GM21390 (cell line): Measurements from ENCODE around the gene WNT5B.

Experiments used
- ATAC-seq: cut with Tn5 transposase; IDR thresholded peaks from one replicate; pipeline ENCODE4 v1.9.1; 2021; ENCODE audit not compliant: unreplicated experiment

The WNT5B gene

DNA sequence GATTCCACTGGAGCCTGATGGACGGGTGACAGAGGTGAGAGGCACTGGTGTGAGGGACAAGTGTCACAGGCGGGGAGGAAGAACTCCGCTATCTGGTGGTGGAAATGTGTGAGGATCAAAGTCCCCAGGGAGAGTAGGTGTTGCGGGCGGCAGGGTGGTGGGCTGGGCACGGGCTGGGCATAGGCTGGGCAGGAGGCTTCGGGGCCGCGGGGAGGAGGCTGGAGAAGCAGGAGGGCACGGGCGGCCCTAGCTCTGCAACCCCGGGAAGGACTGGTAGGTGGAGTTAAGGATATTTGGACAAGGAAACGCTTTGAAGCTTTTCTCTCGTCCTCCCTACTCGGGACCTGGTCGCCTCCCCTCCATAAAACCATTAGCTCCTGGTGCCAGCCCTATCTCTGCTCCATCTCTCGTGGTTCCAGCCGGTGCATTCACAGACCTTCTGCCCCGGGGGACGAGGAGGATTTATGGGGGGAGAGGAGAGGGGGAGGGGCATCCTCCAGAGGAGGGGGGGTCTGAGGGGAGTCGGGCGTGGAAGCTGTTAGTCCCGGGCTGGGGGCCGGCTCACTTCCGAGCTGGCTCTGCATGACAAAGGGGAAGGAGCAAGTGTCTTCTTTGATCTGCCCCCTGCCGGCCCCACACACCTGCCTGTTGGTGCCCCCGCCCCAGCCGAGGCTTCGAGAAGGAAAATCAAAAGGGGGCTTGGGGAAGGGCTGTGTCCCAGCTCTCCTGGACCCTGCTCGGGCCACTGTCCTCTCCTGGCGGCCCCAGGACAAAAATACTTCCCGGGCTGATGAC, 504 bp downstream of the WNT5B start:
- no peak for ATAC-seq

DNA sequence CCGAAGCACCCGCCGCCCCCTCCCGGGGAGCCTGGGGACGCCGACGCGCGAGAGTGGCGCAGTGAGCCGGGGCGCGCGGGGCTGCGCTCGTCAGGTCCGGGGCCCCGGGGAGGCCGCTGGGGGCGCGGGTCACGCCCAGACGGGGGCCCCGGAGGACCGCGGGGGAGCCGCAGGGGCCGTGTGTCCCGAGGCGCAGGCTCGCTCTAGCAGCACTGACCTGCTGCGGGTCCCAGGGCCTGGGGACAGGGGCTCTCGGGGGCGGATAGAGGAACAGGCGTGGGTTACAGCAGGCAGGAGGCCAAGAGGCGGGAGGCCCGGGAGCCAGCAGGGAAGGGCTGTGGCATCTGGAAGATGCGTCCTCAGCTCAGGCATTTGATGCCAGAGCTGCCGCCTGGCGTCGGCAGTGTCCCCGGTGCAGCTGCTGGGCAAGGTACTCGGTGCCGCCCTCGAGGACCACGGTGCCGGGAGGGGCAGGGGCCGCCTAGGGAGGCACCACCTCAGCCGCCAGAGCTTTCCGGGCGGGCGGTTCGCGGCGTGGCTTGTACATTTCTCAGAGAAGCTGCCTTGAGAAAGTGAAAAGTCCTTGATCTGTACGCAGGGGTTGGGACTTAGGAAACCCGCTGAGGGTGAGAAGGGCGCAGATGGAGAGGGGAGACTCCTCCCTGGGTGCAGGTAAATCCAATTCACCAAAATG, 1.2 kb downstream of the WNT5B start:
- no peak for ATAC-seq

DNA sequence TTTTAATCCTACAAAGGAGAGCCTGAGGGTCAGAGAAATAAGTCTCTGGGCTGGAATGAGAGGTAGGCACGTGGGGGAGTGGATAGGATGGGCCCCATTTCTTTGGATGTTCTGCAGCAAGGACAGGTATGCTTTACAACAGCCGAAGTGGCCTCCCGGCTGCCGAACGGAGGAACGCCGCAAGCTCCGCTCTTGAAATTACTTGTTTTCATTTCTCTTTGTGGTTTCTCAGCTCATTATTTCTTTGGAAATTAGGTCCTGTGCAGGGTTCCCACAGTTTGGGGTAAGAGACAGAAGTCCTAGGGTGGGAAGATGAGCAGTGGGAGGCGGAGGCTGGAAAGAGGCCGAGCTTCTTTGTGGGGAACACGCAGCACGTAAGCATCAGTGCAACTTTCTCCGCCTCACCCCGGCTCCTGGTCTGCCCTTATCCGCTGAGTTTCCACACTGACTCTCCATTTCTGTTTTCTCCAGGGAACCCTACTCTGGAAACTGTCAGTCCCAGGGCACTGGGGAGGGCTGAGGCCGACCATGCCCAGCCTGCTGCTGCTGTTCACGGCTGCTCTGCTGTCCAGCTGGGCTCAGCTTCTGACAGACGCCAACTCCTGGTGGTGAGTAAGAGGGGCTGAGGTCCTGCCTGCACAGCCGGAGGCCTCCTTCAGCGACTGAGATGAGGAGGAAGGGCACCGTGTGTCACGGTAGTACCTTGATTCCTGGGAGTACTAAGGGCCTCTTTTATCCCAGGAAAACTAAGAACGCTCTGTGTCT, 2.0 kb downstream of the WNT5B start:
- ATAC-seq: no peak

DNA sequence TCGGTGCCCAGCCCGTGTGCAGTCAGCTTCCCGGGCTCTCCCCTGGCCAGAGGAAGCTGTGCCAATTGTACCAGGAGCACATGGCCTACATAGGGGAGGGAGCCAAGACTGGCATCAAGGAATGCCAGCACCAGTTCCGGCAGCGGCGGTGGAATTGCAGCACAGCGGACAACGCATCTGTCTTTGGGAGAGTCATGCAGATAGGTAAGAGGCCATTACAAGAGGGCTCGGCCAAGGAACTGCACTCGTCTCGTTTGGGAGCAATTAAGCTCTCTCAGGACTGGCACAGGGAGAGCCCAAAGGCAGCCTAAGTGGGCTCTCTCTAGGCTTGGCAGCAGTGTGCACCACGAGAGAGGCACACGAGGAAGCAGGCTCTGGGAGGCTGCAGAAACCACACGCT, 3.7 kb downstream of the WNT5B start:
- ATAC-seq: no peak

DNA sequence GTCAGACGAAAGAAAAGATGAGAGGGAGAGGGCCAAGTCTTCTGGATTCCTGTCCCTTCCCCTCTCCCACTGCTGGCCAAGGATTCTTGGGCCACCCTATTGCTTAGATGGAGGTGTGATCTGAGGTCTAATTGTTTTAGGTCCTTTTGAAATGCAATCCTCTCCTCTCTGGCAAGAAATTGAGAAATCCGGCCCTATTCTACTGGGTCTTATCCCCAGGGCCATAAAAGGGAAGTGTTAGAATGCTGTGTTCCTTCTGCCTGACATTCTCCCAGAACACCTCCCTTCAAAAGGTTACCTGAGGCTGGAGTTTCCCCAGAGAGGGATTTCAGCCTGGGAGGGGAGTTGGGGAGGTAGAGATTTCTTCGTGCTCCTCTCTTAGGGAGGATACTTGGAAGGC, 4.4 kb downstream of the WNT5B start:
- no peak for ATAC-seq

DNA sequence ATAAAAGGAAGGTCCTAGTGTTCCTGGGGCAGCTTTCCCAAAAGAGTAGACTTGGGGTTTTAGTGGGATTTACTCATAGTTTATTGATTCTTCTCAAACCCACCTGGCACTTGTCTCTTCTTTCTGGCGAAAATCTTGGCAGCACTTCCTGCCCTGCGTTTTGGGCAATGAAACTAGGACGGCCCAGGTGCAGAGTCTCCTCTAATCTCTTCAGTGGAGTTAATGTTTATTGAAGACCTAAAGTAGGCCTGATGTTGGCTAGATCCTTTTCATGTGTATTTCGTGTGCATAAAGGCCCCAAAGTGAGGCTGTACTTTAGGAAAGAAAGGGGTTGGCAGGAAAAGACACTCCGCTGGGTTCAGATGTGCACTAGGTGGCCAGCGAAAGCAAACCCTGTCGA, 5.1 kb downstream of the WNT5B start:
- ATAC-seq: no peak

DNA sequence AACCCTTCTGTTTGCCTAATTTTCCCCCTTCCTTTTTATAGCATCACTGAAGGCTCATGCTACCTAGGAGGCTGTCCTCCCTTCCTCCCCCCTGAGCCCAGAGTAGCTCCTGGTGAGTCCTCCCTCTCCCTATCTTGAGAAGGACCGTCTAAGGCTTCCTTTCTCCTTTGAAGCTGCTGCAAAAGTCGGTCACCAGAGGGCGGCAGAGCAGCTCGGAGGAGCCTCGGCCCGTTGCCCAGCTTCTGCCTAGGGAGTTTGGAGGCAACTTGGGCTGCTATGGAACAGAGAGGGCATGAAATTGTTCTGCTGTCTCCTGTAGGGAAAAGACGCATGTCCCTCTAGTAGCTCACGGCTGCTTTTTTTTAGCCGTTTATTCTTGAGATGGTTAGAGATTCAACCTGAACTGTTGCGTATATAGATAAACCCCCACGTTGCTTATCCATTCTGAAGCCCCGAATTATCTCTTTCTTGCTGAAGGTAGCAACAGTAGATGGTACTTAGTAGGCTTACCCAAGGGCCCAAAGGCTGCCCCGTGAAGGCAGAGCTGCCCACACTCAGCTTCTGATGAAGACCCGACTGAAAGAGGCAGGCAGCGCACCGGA, 5.7 kb downstream of the WNT5B start:
- ATAC-seq: no peak

DNA sequence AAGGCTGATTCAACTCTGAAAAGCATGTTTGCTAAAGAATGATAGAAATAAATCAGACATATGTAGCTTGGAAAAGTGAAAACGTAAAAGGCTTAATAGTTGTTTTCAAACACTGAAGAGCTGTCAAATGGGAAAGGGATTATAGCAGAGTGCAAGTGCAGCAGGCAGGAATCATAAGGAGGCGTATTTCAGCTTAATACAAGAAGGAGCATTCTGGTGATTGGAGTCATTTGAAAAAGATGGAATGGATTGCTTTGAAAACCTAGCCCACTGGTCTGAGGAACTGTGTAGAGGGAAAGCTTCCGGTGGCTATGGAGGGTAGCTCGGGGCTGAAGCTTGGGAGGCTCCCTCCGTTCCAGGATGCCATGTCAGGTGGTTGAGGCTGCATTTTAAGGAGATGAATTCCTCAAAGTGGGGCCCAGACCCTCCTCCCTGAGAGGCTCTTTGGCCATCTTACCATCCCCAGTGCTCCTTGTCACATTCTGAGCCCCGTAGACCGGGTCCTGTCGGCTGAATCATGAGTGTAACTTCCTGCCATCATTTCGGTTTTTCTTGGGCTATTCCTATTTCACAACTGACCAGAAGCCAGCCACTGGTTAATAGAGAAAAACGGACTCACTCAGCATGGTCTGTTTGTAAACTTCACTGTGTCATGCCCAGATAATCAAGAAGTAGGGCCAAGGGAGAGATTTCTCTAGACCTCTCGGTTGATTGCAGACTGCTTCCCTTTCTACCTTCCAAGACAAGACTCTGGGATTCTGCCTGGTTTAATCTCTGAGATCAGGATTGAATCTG, 6.5 kb downstream of the WNT5B start:
- ATAC-seq: no peak

DNA sequence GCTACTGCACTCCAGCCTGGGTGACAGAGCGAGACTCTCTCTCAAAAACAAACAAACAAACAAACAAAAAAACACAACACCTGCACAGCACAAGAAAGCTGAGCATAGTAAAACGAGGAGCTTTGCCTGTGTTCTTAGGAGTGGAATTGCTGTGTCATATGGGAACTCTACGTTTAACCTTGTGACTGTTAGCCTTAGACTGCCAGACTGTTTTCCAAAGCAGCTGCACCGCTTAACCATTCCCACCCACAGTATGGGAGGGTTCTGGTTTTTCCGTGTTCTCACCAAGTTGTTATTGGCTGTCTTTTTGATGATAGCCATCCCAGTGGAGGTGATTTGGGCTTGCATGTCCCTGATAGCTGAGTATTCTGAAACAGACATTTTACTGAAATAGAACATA, 9.2 kb downstream of the WNT5B start:
- no peak for ATAC-seq

DNA sequence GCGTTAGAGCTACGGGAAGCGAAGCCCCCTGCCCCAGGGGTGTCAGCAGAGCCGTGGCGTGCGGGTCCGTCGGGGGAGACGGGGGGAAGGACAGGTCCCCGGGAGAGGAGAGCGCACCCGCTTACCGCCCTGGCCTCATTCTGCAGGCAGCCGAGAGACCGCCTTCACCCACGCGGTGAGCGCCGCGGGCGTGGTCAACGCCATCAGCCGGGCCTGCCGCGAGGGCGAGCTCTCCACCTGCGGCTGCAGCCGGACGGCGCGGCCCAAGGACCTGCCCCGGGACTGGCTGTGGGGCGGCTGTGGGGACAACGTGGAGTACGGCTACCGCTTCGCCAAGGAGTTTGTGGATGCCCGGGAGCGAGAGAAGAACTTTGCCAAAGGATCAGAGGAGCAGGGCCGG, 10.5 kb downstream of the WNT5B start:
- no peak for ATAC-seq

DNA sequence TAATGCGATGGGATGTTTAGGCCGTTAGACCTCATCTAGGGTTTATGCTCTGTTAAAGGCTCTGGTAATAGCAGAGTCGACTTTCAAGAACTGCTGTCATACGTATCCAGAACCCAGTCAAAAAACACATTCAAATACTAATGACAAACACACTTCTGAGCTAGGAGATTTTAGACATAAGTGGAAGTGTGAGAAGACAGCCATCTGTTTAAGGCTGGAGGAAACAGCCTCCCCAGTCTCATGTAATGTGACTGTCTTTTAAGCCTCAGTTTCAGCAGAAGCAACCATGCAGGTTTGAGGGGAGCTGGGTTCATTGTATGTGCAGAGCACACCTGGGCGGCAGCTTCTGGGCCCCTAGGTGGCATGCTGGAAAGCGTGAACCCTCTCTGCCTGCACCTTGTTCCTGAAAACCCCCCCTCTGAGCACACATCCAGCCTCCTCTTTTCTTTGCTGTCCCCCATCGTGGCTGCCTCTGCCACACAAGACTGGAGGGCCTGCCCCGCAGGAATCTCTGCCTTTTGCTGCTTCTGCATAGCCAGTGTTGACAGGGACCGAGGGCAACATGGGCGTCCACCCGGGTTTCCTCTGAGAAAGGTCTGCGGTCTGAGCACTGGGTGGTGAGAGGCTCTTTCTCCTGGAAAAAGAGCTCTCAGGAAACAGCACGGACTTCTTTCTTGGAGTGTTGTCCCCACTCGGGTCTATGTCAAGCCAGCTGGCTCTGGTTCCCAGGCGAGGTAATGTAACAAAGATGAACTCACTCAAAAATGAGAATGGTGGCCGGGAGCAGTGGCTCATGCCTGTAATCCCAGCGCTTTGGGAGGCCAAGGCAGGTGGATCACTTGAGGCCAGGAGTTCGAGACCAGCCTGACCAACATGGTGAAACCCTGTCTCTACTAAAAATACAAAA, 11.6 kb downstream of the WNT5B start:
- no peak for ATAC-seq

DNA sequence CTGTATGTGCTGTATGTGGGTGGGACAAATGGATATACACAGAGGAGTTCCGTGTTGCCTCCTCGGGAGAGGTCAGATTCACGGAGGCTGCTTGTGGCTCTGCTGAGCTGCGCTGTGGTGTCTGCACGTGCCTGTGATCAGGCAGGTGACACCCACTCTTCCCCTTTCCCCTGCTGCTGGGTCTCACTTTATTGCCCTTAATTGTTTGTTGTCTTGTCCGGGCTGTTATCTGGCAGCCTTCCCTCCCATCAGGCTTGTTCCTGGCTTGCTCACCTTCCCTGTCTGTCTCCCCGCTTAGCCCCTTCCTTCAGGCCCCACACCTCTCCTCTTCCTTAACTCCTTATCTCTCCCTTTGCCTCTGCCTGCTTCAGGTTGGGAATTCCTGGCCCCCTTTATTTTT, 13.5 kb downstream of the WNT5B start:
- ATAC-seq: no peak

DNA sequence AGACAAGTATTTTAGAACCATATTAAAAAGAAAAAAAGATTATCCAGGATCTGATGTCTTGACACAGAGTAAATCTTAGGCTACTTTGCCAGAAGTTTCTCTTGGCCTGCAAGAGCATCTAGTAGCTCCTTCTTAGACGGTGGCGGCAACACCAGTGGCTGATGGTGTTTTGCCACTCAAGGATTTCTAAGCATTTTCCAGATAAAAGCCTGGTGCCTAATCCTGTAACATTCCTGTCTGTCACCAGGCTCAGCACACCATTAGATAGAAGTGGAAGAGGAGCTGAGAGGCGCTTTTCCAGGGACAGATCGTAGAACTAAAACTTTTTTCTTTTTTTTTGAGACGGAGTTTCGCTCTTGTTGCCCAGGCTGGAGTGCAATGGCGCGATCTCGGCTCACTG, 14.0 kb downstream of the WNT5B start:
- ATAC-seq: no peak

DNA sequence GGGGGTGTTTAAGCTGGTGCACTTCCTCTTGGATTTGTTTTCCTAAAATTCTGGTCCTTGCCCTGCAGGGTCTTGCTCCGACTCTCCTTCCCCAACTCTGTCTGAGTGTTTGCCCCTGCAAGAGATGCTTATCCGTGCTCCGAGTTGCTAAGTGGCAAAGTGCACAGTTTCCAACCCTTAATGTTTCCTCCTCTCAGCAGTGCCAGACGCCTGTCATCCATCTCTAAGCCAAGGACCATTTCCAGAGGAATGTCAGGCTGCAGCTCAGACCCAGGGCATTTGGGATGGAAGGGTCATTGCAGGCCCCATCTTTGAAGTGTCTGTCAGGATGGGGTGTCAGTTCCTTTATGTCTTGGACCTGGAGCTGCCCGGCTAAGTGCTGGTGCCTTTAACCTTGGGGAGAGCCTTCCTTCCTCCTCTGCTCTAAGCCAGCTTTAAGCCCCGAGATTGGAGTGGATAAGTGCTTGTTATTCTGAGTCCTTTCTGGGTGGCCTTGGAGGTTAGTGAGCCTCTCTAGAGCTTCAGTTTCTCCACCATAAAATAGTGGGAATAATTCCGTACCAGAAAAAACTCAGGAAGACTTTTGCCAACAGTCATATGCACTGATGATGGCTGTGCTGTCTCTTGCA, 15.0 kb downstream of the WNT5B start:
- no peak for ATAC-seq

DNA sequence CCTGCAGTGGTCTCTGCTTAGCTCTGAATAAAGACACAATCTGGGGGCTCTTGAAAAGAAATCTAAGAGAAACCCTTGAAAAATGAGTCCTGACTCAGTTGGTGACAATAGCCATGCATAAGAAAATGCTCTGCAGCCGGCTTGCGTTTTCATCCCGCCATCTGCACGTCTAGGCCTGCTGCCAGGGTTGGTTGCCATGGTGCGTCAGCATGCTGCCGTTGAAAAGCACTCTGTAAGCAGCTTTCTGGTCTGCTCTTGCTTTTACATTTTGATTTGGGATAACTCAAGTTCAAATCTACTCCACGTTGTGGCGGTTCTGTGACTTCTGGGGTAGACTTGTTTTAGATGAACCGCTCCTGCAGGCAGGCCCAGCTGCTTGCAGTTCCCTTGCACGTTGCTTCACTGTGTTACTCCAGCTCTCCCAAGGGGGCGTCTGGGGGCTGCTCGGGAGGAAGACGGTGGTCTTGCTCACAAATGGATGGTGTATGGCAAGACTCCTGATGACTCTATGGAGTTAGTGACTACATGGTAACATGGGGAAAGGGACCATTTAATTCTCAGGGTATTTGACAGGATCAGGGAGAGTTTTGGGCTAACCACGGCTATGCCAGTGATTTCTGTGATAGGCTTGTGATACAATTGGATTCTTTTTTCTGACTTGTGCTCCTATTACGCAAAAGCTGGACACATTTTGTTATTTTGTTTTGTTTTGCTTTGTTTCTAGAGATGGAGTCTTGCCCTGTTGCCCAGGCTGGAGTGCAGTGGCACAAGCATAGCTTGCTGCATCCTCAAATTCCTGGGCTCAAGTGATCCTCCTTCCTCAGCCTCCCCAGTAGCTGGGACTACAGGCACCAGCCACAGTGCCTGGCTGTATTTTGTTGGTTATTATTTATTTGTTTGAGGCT, 15.8 kb downstream of the WNT5B start:
- no peak for ATAC-seq

DNA sequence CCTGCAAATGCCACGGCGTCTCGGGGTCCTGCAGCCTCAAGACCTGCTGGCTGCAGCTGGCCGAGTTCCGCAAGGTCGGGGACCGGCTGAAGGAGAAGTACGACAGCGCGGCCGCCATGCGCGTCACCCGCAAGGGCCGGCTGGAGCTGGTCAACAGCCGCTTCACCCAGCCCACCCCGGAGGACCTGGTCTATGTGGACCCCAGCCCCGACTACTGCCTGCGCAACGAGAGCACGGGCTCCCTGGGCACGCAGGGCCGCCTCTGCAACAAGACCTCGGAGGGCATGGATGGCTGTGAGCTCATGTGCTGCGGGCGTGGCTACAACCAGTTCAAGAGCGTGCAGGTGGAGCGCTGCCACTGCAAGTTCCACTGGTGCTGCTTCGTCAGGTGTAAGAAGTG, 16.8 kb downstream of the WNT5B start:
- ATAC-seq: no peak

DNA sequence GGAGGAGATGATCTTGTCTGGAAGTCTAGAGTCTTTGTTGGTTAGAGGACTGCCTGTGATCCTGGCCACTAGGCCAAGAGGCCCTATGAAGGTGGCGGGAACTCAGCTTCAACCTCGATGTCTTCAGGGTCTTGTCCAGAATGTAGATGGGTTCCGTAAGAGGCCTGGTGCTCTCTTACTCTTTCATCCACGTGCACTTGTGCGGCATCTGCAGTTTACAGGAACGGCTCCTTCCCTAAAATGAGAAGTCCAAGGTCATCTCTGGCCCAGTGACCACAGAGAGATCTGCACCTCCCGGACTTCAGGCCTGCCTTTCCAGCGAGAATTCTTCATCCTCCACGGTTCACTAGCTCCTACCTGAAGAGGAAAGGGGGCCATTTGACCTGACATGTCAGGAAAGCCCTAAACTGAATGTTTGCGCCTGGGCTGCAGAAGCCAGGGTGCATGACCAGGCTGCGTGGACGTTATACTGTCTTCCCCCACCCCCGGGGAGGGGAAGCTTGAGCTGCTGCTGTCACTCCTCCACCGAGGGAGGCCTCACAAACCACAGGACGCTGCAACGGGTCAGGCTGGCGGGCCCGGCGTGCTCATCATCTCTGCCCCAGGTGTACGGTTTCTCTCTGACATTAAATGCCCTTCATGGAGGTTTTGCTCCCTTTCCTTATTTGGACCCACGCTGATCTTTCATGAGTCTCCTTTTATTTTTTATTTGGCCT, 17.7 kb downstream of the WNT5B start:
- ATAC-seq: no peak

DNA sequence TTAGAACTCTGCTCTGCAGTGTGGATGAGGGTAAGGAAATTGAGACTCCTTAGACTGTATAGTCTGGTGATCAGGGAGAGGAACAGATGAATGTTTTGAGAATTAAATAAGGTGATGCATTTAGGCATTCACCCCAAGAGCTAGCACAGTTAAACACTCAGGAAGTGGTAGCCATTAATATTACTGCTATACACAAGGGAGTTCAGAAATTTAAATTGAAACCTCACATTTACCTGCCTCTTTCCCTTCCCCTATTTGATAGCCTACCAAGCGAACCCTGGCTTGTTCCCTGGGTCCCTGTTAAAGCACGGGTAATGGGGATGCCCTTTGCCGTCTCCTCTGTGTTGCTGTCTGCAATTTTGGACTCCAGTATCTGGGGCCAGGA, 18.2 kb downstream of the WNT5B start:
- no peak for ATAC-seq
